NB4 (cell line): ENCODE data around the gene TNXB.
"Not testable (repeated sequence)": the region's sequence is repeated elsewhere in the genome, so short reads cannot be mapped to it uniquely, and the experiment has no call there.

Source experiments
- DNase-seq: peaks from one replicate; pipeline ENCODE4 v3.0.0; 2010; ENCODE audit warnings: low read depth
- H3K4me3 ChIP-seq: one replicate; pipeline ENCODE4 v1.5.1; 2011; ENCODE audit warnings: mild to moderate bottlenecking, low read depth, low read length, moderate library complexity
- MYC ChIP-seq: IDR thresholded peaks from 2 replicates; pipeline ENCODE4 v1.6.1; 2011; ENCODE audit warnings: low read depth, low read length
- POLR2A ChIP-seq: IDR thresholded peaks from 2 replicates; pipeline ENCODE4 v1.6.1; 2011; ENCODE audit warnings: mild to moderate bottlenecking; ENCODE audit not compliant: insufficient read length; ENCODE audit errors: extremely low read depth
- TF ChIP-seq, protein P1 (sequence below): IDR thresholded peaks from 2 replicates; pipeline ENCODE4 v1.6.1; 2011; ENCODE audit warnings: low read depth, low read length
- TF ChIP-seq, protein P2 (sequence below): IDR thresholded peaks from one replicate; pipeline ENCODE4 v1.5.1; 2012; ENCODE audit warnings: low read depth, low read length

Gene TNXB

DNA sequence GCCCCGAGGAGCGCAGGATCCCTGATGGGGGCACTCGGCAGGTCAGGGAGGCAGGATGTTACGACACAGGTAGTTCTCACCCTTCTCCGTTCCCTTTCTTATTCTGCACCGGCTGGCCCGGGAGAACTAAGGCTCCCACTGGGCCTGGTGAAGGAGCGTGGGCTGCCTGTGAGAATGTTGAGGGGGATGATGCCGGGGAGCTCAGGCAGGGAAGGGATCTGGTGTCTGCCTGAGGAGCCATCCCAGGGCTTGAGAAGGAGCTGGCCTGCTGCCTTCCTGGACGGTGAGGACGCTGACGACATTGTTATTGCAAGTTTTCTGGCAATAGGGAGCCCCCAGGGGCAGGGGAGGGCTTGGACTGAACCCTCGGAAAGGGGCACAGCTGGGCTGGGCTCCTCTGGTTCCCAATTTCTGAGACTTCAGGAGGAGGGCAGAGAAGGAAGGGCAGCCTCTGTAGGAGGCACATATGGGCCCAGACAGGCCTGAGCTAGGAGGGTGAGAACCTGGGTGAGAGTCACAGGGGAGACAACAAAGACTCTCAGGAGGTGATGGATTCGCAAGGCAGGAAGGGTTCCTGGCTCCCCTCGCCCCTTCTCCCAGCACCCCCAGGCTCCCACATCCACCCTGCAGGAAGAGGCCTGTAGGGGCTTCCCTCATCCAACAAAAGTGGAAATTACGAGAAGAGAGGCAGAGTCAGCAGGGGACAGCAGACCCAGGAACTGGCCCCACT, 38.2 kb downstream of the TNXB start:
- no peak for DNase-seq
- no peak overlapping the region for H3K4me3 ChIP-seq
- TF ChIP-seq, protein P1, sequence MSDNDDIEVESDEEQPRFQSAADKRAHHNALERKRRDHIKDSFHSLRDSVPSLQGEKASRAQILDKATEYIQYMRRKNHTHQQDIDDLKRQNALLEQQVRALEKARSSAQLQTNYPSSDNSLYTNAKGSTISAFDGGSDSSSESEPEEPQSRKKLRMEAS, result no peak
- TF ChIP-seq, protein P2, sequence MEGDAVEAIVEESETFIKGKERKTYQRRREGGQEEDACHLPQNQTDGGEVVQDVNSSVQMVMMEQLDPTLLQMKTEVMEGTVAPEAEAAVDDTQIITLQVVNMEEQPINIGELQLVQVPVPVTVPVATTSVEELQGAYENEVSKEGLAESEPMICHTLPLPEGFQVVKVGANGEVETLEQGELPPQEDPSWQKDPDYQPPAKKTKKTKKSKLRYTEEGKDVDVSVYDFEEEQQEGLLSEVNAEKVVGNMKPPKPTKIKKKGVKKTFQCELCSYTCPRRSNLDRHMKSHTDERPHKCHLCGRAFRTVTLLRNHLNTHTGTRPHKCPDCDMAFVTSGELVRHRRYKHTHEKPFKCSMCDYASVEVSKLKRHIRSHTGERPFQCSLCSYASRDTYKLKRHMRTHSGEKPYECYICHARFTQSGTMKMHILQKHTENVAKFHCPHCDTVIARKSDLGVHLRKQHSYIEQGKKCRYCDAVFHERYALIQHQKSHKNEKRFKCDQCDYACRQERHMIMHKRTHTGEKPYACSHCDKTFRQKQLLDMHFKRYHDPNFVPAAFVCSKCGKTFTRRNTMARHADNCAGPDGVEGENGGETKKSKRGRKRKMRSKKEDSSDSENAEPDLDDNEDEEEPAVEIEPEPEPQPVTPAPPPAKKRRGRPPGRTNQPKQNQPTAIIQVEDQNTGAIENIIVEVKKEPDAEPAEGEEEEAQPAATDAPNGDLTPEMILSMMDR, result no peak
- TF ChIP-seq MYC, result no peak
- no peak for TF ChIP-seq POLR2A

DNA sequence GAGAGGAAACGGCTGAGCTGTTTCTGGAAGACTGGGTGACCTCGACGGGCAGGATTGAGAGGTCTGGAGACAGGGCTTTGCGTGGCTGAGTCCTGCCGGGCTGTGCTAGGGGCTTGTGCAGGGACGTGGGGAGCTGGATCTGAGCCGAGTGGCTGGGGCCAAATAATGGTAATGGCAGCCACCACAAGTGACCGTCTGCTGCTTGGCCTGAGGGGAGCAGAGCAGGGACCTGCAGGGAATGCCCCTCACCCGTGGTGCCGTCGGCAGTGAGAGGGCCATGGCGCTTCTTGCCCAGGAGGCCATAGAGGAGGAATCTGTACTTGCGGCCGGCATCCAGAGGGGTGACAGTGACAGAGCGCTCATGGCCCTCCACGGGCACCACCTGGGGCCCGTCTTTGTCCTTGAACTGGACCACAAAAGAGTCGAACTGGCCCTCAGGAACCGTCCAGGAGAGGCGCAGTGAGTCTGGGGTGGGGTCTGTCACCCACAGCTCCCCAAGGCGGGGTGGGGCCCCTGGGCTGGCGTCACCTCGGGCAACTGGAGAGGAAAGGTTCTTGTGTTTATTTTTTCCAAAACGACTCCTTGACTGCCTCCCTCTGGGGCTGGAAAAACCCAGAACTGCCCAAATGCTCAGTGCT, 39.1 kb downstream of the TNXB start:
- no peak overlapping the region for H3K4me3 ChIP-seq
- DNase-seq, result no peak
- TF ChIP-seq, protein P1, result no peak
- TF ChIP-seq, protein P2, result no peak
- no peak for TF ChIP-seq POLR2A
- no peak for TF ChIP-seq MYC

DNA sequence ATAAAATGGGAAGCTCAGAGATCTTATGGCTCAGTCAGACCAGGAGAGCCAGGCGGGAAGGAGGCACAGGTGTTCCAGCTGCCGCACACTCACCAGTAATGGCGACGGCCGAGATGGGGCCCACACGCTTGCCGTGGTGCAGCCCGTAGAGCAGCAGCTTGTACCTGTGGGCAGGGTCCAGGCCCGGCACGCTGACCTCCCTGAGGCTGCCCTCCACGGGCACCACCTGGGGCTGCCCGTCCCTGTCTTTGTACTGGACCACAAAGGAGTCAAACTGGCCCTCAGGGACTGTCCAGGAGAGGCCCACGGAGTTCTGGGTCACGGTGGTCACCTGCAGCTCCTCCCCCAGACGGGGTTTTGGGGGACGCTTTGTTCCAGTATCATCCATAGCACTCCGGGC, 39.7 kb downstream of the TNXB start:
- no peak for TF ChIP-seq POLR2A
- TF ChIP-seq, protein P2, result no peak
- no peak for TF ChIP-seq MYC
- no peak overlapping the region for H3K4me3 ChIP-seq
- no peak for DNase-seq

DNA sequence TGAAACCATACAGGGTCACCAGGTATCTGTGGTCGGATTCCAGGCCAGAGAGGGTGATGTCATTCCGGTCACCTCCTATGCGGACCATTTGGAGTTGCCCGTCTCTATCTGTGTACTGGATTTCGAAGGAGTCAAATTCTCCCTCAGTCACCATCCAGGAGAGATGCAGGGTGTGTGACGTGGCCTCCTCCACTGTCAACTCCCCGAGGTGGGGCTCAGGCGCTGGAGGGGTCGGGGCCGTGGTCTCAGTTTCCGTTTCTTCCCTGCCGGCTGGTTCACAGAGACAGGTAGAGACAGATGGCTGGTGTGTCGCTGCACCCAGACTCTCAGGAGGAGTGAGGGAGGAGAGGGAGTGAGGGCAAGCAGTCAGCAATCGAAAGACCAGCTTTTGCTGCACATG, 40.3 kb downstream of the TNXB start:
- DNase-seq, result no peak
- no peak overlapping the region for H3K4me3 ChIP-seq
- TF ChIP-seq, protein P2, result no peak
- TF ChIP-seq, protein P1, result no peak
- TF ChIP-seq POLR2A, result no peak
- TF ChIP-seq MYC, result no peak

DNA sequence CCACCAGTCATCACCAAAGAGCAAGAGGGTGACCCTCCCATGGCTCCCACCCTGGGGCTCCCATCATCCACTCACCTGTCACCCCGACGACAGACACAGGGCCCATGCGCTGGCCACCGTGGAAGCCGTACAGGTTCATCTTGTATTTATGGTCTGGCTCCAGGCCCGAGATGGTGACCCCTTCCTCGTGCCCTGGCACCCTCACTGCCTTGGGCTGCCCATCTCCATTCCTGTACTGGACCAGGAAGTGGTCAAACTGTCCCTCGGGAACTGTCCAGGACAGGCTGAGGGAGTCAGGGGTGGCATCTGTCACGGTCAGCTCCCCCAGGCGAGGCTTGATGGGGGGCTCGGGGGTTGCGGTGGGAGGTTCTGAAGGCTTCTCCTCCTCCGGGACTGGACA, 40.8 kb downstream of the TNXB start:
- not testable (repeated sequence) for H3K4me3 ChIP-seq

DNA sequence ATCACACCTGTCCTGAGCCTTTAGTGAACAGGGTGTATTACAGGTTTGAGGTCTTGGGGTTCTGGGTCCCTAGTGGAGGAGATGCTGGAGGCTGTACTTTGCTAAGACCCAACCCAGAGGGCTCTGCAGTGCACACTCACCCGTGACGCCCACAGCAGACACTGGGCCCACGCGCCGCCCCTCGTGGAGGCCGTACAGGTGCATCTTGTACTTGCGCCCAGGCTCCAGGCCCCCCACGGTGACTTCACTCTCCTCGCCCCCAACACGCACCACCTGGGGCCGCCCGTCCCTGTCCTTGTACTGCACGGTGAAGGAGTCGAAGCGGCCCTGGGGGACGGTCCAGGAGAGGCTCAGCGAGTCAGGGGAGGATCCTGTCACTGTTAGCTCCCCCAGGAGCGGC, 41.6 kb downstream of the TNXB start:
- not testable (repeated sequence) for DNase-seq, H3K4me3 ChIP-seq

More for the DNA sequence above, 40.8 kb downstream of the TNXB start:
- DNase-seq, result not testable (repeated sequence)

DNA sequence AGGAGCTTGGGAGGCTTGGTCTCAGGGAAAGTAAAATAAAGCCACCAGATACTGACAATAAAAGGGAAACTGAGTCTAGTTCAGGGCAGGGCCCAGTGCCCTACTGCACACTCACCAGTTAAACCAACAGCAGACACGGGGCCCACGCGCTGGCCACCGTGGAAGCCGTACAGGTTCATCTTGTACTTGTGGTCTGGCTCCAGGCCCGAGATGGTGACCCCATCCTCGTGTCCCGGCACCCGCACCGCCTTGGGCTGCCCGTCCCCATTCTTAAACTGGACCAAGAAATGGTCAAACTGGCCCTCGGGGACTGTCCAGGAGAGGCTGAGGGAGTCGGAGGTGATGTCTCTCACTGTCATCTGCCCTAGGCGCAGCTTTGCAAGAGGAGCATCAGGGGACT, 44.4 kb downstream of the TNXB start:
- TF ChIP-seq, protein P1, result no peak
- no peak for TF ChIP-seq MYC
- DNase-seq, result no peak
- H3K4me3 ChIP-seq, result no peak overlapping the region
